H9 (cell line): ENCODE data around the gene PBX4. TPM values are rescaled to one million over a fixed set of nuclear protein-coding genes. Genes with fewer than 3 reads are reported as not detected.

Experiments used
- DNase-seq: peaks from one replicate; pipeline ENCODE4 v3.0.0-alpha.2; 2017
- H2AFZ ChIP-seq: one replicate; pipeline ENCODE4 v1.6.1; 2013; ENCODE audit warnings: mild to moderate bottlenecking, low read length, control low read depth, moderate library complexity
- H2AK5ac ChIP-seq: 2 replicates; pipeline ENCODE4 v1.6.1; 2013; ENCODE audit warnings: low read length, control low read depth, mixed read lengths; ENCODE audit not compliant: insufficient read length
- H2BK120ac ChIP-seq: one replicate; pipeline ENCODE4 v1.6.1; 2013; ENCODE audit warnings: low read depth, mild to moderate bottlenecking, low read length, control low read depth, inconsistent platforms; ENCODE audit not compliant: poor library complexity, severe bottlenecking
- H2BK12ac ChIP-seq: 2 replicates; pipeline ENCODE4 v1.6.1; 2013; ENCODE audit warnings: low read length, control low read depth, mixed read lengths, low read depth; ENCODE audit not compliant: insufficient read length
- H2BK15ac ChIP-seq: 2 replicates; pipeline ENCODE4 v1.6.1; 2013; ENCODE audit warnings: low read depth, low read length, control low read depth
- H2BK20ac ChIP-seq: one replicate; pipeline ENCODE4 v1.6.1; 2013; ENCODE audit warnings: low read depth, mild to moderate bottlenecking, low read length, control low read depth, inconsistent platforms; ENCODE audit not compliant: poor library complexity, severe bottlenecking
- H2BK5ac ChIP-seq: 2 replicates; pipeline ENCODE4 v1.6.1; 2013; ENCODE audit warnings: low read length, control low read depth, mixed read lengths; ENCODE audit not compliant: insufficient read length
- H3K14ac ChIP-seq: 2 replicates; pipeline ENCODE4 v1.6.1; 2013; ENCODE audit warnings: low read length, control low read depth; ENCODE audit not compliant: insufficient read depth
- H3K18ac ChIP-seq: 2 replicates; pipeline ENCODE4 v1.6.1; 2013; ENCODE audit warnings: low read depth, mild to moderate bottlenecking, mixed read lengths, low read length, control low read depth; ENCODE audit not compliant: insufficient read length
- H3K23ac ChIP-seq: 2 replicates; pipeline ENCODE4 v1.6.1; 2013; ENCODE audit warnings: low read length, control low read depth, mixed read lengths, low read depth; ENCODE audit not compliant: insufficient read length
- H3K23me2 ChIP-seq: 2 replicates; pipeline ENCODE4 v1.6.1; 2013; ENCODE audit warnings: low read depth, mild to moderate bottlenecking, mixed read lengths, low read length, control low read depth; ENCODE audit not compliant: insufficient read length, poor library complexity, severe bottlenecking
- H3K27ac ChIP-seq: 2 replicates; pipeline ENCODE4 v1.5.1; 2013; ENCODE audit warnings: low read length, control low read depth, mixed read lengths, low read depth; ENCODE audit not compliant: insufficient read length
- H3K27me3 ChIP-seq: 2 replicates; pipeline ENCODE4 v1.6.1; 2013; ENCODE audit warnings: low read length, control low read depth, inconsistent platforms; ENCODE audit not compliant: insufficient read depth
- H3K4ac ChIP-seq: 2 replicates; pipeline ENCODE4 v1.6.1; 2013; ENCODE audit warnings: low read depth, mild to moderate bottlenecking, control low read depth, inconsistent platforms, low read length, moderate library complexity
- H3K4me1 ChIP-seq: 2 replicates; pipeline ENCODE4 v1.6.1; 2013; ENCODE audit warnings: low read length, control low read depth, inconsistent platforms; ENCODE audit not compliant: insufficient read depth
- H3K4me2 ChIP-seq: 2 replicates; pipeline ENCODE4 v1.6.1; 2013; ENCODE audit warnings: low read length, control low read depth, mixed read lengths; ENCODE audit not compliant: insufficient read length, insufficient read depth
- H3K56ac ChIP-seq: 2 replicates; pipeline ENCODE4 v1.6.1; 2013; ENCODE audit warnings: low read depth, mild to moderate bottlenecking, mixed read lengths, low read length, control low read depth; ENCODE audit not compliant: insufficient read length
- H3K79me1 ChIP-seq: 2 replicates; pipeline ENCODE4 v1.6.1; 2013; ENCODE audit warnings: low read depth, mild to moderate bottlenecking, moderate library complexity, low read length, control low read depth, inconsistent platforms; ENCODE audit not compliant: insufficient read depth, poor library complexity, severe bottlenecking
- H3K79me2 ChIP-seq: 2 replicates; pipeline ENCODE4 v1.6.1; 2013; ENCODE audit warnings: low read length, control low read depth, inconsistent platforms; ENCODE audit not compliant: insufficient read depth
- H3K9ac ChIP-seq: 2 replicates; pipeline ENCODE4 v1.6.1; 2013; ENCODE audit warnings: low read length, control low read depth, mixed read lengths; ENCODE audit not compliant: insufficient read length; ENCODE audit errors: extremely low read depth
- H3K9me3 ChIP-seq: one replicate; pipeline ENCODE4 v1.6.1; 2013; ENCODE audit warnings: low read depth, low read length, inconsistent platforms; ENCODE audit not compliant: control insufficient read depth
- H3T11ph ChIP-seq: one replicate; pipeline ENCODE4 v1.6.1; 2013; ENCODE audit warnings: mild to moderate bottlenecking, low read length, control low read depth, inconsistent platforms
- H4K20me1 ChIP-seq: one replicate; pipeline ENCODE4 v1.6.1; 2013; ENCODE audit not compliant: control insufficient read depth, insufficient read length, insufficient read depth
- H4K5ac ChIP-seq: 2 replicates; pipeline ENCODE4 v1.6.1; 2013; ENCODE audit warnings: low read depth, mild to moderate bottlenecking, mixed read lengths, low read length, control low read depth; ENCODE audit not compliant: insufficient read length
- H4K8ac ChIP-seq: replicated peaks from 2 replicates; pipeline ENCODE4 v1.6.1; 2013; ENCODE audit warnings: low read length, control low read depth, mixed read lengths, low read depth; ENCODE audit not compliant: insufficient read length
- H4K91ac ChIP-seq: 2 replicates; pipeline ENCODE4 v1.6.1; 2013; ENCODE audit warnings: low read depth, mild to moderate bottlenecking, moderate library complexity, mixed read lengths, low read length, control low read depth; ENCODE audit not compliant: insufficient read length
- H3K27ac Mint-ChIP-seq, 3 experiments: 2 replicates in 2 of 3; 3 replicates in 1 of 3; pipeline ENCODE4 v1.8.0; 2020 to 2021; ENCODE audit warnings: mixed read lengths in 3 of 3, mild to moderate bottlenecking in 1 of 3, moderate library complexity in 1 of 3
- H3K27me3 Mint-ChIP-seq: 2 replicates; pipeline ENCODE4 v1.8.0; 2021; ENCODE audit warnings: low read depth, mild to moderate bottlenecking, moderate library complexity, mixed read lengths
- H3K36me3 Mint-ChIP-seq, 3 experiments: 2 replicates in 2 of 3; 3 replicates in 1 of 3; pipeline ENCODE4 v1.8.0; 2020 to 2021; ENCODE audit warnings: low read depth in 3 of 3, mixed read lengths in 3 of 3; ENCODE audit not compliant: insufficient read depth in 1 of 3
- H3K4me1 Mint-ChIP-seq, 2 experiments: 2 replicates each; pipeline ENCODE4 v1.8.0; 2020; ENCODE audit warnings: mixed read lengths in 2 of 2
- H3K4me3 Mint-ChIP-seq, 2 experiments: 2 replicates in 1 of 2; 3 replicates in 1 of 2; pipeline ENCODE4 v1.8.0; 2020 to 2021; ENCODE audit warnings: mild to moderate bottlenecking in 2 of 2, mixed read lengths in 2 of 2, moderate library complexity in 1 of 2
- H3K9me3 Mint-ChIP-seq, 2 experiments: 2 replicates in 1 of 2; 3 replicates in 1 of 2; pipeline ENCODE4 v1.8.0; 2020; ENCODE audit warnings: mild to moderate bottlenecking in 2 of 2, mixed read lengths in 2 of 2, moderate library complexity in 1 of 2
- CTCF ChIP-seq: fragments of 200-600 bp; sonication (generic); conservative IDR thresholded peaks from 3 replicates; pipeline ENCODE4 v1.8.0; 2021; ENCODE audit warnings: antibody characterized with exemption, mild to moderate bottlenecking
- WGBS: extraction: QIAGEN DNeasy Blood & Tissue Kit; methylation state at CpG from one replicate; pipeline ENCODE4 v1.1.7; 2013; ENCODE audit warnings: missing lambda C conversion rate, low lambda C conversion rate, mixed read lengths; ENCODE audit not compliant: insufficient read length; ENCODE audit errors: extremely low coverage; 5-methylcytosine and 5-hydroxymethylcytosine counted together
- total RNA-seq: library from RNA; stranded (reverse); gene quantifications from 2 replicates; pipeline ENCODE4 v1.2.1, GENCODE V29; 2021

PBX4 gene
- total RNA-seq, 1 experiment from 2014 or later: 3.3 TPM

GRCh38 chr19:19578252-19578651 is 40.2 kb downstream of the PBX4 start:
- Histone ChIP-seq H3K23ac (no peak overlapping the region), H2AK5ac (no peak overlapping the region), H3K4me2 (no peak overlapping the region), H4K8ac (no peak overlapping the region), H3K79me2 (no peaks in the 10 kb centered on the region), H2AFZ (no peak overlapping the region), H4K20me1 (no peaks in the 10 kb centered on the region), H3K23me2 (no peaks in the 10 kb centered on the region), H2BK12ac (no peak overlapping the region), H3K4me1 (peaks cover 3% of the 10 kb centered on the region; the same call in 1 of the 2 replicates), H4K5ac (no peak overlapping the region), H3K4ac (no peak overlapping the region), H3T11ph (no peak overlapping the region), H3K18ac (no peak overlapping the region), H3K27ac (no peak overlapping the region), H3K14ac (no peak overlapping the region; the same call in 1 of the 2 replicates), H4K91ac (no peak overlapping the region), H2BK5ac (no peak overlapping the region), H3K79me1 (no peaks in the 10 kb centered on the region), H3K9me3 (no peaks in the 10 kb centered on the region), H2BK120ac (no peak overlapping the region), H3K27me3 (no peaks in the 10 kb centered on the region), H3K56ac (no peak overlapping the region), H2BK20ac (no peak overlapping the region), H2BK15ac (no peak overlapping the region), H3K9ac (no peak overlapping the region)
- Mint-ChIP-seq H3K4me3 (no peak overlapping the region), H3K36me3 (no peaks in the 10 kb centered on the region), H3K27me3 (peaks cover 45% of the 10 kb centered on the region), H3K4me1 (peaks cover 9 to 15% of the 10 kb centered on the region in 2 experiments), H3K9me3 (0 out of 5 replicates have a peak, but pooled peaks cover 0 to 4% of the 10 kb centered on the region in 2 experiments), H3K27ac (no peak overlapping the region)
- TF ChIP-seq CTCF: no peak
- DNase-seq: no peak
- no CpG with 5 or more reads among the region's 6 CpGs for WGBS
